AG04449 (cell line): Measurements from ENCODE around the gene COX19.

Experiments used
- CTCF ChIA-PET: fragments of 350-600 bp; formaldehyde crosslinking; extraction: SDS; loops from one replicate; lab custom pipeline; 2021; ENCODE audit warnings: antibody characterized with exemption; lab: Yijun Ruan, JAX
- POLR2A ChIA-PET: fragments of 400-600, 350-600 bp; formaldehyde crosslinking; extraction: SDS; loops from one replicate; lab custom pipeline; 2020; ENCODE audit warnings: antibody characterized with exemption, inconsistent platforms; lab: Yijun Ruan, JAX
- DNase-seq: peaks from one replicate; pipeline ENCODE4 v3.0.0-alpha.2; 2010; ENCODE audit warnings: low read depth, low spot score
- H3K4me3 ChIP-seq: 2 replicates; pipeline ENCODE4 v1.5.1; 2011; ENCODE audit warnings: low read depth, mild to moderate bottlenecking, control low read depth, low read length
- CTCF ChIP-seq: IDR thresholded peaks from one replicate; pipeline ENCODE4 v1.5.1; 2011; ENCODE audit warnings: mild to moderate bottlenecking, moderate library complexity, low read length, control low read depth, inconsistent platforms; ENCODE audit not compliant: insufficient read depth; ENCODE audit errors: missing control alignments

The COX19 gene

GRCh38 chr7:931871-932650, 43.3 kb downstream of the COX19 start:
- DNase-seq, result no peak
- TF ChIP-seq CTCF, result no peak
- CTCF ChIA-PET, result interaction anchor here (1.1 kb wide), 1 partner anchor 24 kb away, joined by 4 read pairs; no protein-coding TSS in a partner anchor
- no peak overlapping the region for H3K4me3 ChIP-seq
- POLR2A ChIA-PET, result no interaction called here

GRCh38 chr7:930975-931758, 44.2 kb downstream of the COX19 start:
- ChIA-PET CTCF (interaction anchor here (0.6 to 1.1 kb wide), 2 partner anchors 23 to 135 kb away, joined by 3 to 4 read pairs; no protein-coding TSS in a partner anchor), POLR2A (no interaction called here)
- DNase-seq, result no peak
- no peak overlapping the region for H3K4me3 ChIP-seq
- TF ChIP-seq CTCF, result no peak

- DNase-seq, result no peak
- no peak overlapping the region for H3K4me3 ChIP-seq
- no peak for TF ChIP-seq CTCF
- ChIA-PET POLR2A (no interaction called here), CTCF (no interaction called here)
Observed at GRCh38 chr7:929311-929711, 46.0 kb downstream of the COX19 start.

GRCh38 chr7:927031-927671, 48.2 kb downstream of the COX19 start:
- ChIA-PET CTCF (interaction anchor here (1.4 kb wide), 1 partner anchor 17 kb away, joined by 5 read pairs; no protein-coding TSS in a partner anchor), POLR2A (no interaction called here)
- no peak overlapping the region for H3K4me3 ChIP-seq
- TF ChIP-seq CTCF, result no peak
- no peak for DNase-seq

GRCh38 chr7:926061-927030, 49.0 kb downstream of the COX19 start:
- ChIA-PET CTCF (interaction anchor here (1.4 kb wide), 1 partner anchor 16 kb away, joined by 5 read pairs; no protein-coding TSS in a partner anchor), POLR2A (no interaction called here)
- TF ChIP-seq CTCF, result no peak
- H3K4me3 ChIP-seq, result no peak overlapping the region
- DNase-seq, result no peak
